RWPE1 (cell line): Measurements from ENCODE around the gene TOX2.

Source experiments
- CTCF ChIA-PET: fragments of 350-600 bp; sonication (Branson Sonifier 250); formaldehyde crosslinking; extraction: SDS; loops from one replicate; lab custom pipeline; 2021; lab: Yijun Ruan, JAX
- POLR2A ChIA-PET: fragments of 400-600 bp; formaldehyde crosslinking; extraction: SDS; loops from one replicate; lab custom pipeline; 2020; ENCODE audit warnings: antibody characterized with exemption; ENCODE audit not compliant: low non-redundant PET; lab: Yijun Ruan, JAX
- DNase-seq: peaks from one replicate; pipeline ENCODE4 v3.0.0; 2012; ENCODE audit warnings: low spot score
- H3K27ac ChIP-seq: fragments of 450-650 bp; 2 replicates; pipeline ENCODE4 v1.5.1; 2017
- TF ChIP-seq, protein P1 (sequence below): fragments of 450-650 bp; conservative IDR thresholded peaks from 2 replicates; pipeline ENCODE4 v1.5.1; 2017; ENCODE audit warnings: low read depth, mild to moderate bottlenecking

Gene TOX2

DNA sequence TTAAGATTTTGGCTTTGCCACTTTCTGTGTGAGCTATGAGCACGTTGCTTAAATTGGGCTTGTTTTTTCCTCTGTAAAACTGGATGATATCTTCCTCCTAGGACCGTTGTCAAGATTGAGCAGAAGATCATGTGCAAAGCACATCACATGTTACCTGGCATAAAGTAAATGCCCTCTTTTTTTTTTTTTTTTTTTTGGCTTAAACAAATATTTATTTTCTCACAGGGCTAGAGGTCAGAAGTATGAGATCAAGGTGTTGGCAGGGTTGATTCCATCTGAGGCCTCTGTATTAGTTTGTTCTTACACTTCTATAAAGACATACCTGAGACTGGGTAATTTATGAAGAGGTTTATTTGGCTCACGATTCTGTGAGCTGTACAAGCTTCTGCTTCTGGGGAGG is 42.7 kb downstream of the TOX2 start:
- no peak for DNase-seq
- TF ChIP-seq, protein P1, sequence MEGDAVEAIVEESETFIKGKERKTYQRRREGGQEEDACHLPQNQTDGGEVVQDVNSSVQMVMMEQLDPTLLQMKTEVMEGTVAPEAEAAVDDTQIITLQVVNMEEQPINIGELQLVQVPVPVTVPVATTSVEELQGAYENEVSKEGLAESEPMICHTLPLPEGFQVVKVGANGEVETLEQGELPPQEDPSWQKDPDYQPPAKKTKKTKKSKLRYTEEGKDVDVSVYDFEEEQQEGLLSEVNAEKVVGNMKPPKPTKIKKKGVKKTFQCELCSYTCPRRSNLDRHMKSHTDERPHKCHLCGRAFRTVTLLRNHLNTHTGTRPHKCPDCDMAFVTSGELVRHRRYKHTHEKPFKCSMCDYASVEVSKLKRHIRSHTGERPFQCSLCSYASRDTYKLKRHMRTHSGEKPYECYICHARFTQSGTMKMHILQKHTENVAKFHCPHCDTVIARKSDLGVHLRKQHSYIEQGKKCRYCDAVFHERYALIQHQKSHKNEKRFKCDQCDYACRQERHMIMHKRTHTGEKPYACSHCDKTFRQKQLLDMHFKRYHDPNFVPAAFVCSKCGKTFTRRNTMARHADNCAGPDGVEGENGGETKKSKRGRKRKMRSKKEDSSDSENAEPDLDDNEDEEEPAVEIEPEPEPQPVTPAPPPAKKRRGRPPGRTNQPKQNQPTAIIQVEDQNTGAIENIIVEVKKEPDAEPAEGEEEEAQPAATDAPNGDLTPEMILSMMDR: no peak
- POLR2A ChIA-PET: no interaction called here
- CTCF ChIA-PET: interaction anchor here (0.7 kb wide), 1 partner anchor 116 kb away, joined by 3 read pairs; no protein-coding TSS in a partner anchor
- H3K27ac ChIP-seq: no peak overlapping the region

DNA sequence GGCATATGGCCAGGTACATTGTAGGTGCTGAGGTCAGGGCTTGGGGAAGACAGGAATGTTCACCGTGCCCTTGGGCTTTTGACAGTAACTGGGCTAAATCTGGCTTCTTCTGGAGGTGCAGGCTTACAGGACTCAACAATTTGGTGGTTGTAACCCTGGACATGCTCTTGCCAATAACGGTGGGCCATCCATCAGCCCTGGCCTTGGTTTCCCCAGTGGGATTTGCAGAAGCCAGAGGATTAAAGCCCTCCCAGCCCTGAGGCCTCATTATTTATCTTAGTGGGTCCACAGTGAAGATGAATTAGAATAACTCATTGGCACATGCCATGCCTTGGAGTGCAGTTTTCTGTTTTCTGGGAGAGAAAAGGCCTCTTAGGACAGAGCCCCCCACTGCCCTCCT is 44.0 kb downstream of the TOX2 start:
- DNase-seq: no peak
- TF ChIP-seq, protein P1: no peak
- ChIA-PET CTCF (no interaction called here), POLR2A (no interaction called here)
- H3K27ac ChIP-seq: no peak overlapping the region

DNA sequence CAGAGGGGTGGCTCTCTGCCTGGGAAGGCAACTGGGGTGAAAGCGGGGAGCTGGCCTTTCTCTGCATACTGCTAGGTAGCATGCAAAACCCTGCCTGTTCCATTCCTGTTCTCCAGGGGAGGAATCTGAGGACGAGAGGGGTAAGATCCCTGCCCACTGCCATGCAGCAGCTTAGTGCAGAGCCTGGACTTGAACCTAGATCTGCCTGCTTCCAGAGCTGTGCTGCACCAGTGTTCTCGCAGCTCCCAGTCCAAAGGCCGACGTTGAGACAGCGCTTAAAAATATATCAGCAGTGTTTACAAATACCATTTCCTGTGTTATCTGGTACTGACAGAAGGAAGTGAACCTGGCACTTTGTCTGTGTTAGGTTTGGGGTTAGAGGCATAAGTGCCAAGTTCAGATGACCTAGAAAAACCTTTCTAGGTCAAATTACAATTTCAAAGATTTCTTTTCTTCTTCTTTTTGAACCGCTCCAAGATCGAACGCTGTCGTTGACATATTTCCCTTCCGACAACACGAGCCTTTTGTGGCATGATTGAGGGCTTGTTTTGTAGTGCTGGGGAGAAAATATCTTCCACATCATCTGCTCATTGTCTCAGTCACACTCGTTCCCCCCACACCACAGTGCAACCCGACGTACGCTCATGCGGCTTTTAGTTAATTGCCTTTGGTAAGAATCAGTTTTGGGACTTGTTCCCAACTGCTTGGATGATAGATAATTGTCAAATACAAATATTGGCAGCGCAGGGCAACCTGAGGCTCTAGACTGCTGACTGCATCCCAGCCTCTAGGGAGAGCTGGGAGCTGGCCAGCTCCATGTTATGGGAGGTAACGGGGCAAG is 44.6 kb downstream of the TOX2 start:
- ChIA-PET POLR2A (no interaction called here), CTCF (interaction anchor here (0.7 to 0.9 kb wide), 2 partner anchors 11 to 74 kb away, joined by 3 read pairs; no protein-coding TSS in a partner anchor)
- TF ChIP-seq, protein P1: no peak
- DNase-seq: no peak
- H3K27ac ChIP-seq: no peak overlapping the region

DNA sequence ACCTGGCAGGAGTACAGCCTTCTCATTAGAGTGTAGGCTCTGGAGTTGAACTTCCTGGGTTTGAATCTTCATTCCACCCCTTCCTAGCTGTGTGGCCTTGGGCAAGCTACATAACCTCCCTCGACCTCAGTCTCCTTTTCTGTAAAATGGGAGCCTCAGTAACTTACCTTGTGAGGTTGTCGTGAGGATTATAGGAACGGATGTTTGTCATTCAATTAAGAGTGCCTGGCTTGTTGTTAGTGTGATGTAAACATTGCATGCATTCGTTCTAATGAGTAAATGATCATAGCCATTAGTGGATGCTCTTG is 45.2 kb downstream of the TOX2 start:
- ChIA-PET POLR2A (interaction anchor here (0.5 kb wide), 1 partner anchor 407 kb away, joined by 3 read pairs; no protein-coding TSS in a partner anchor), CTCF (interaction anchor here (0.7 to 0.9 kb wide), 2 partner anchors 11 to 73 kb away, joined by 3 read pairs; no protein-coding TSS in a partner anchor)
- TF ChIP-seq, protein P1: no peak
- no peak overlapping the region for H3K27ac ChIP-seq
- DNase-seq: no peak

DNA sequence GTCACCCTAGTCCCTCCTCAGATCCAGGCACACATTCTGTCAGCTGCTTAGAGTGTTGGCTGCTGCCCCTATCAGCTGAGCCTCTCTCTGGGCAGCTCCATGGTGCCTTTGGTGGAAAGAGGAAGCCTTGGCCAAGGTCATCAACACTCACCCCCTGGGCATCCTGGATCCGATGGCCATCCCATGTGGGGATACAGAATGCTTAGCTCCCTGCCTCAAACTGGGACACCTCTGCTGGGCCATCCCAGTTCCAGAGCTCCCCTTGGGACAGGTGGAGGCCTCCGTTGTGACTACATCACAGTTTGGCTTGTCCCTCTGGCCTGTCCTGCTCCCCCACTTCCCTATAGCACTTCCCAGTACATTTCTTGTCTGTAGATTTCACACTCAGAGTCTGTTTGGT is 45.6 kb downstream of the TOX2 start:
- ChIA-PET CTCF (interaction anchor here (0.6 to 0.9 kb wide), 3 partner anchors 12 to 73 kb away, joined by 3 to 5 read pairs (median 3); no protein-coding TSS in a partner anchor), POLR2A (interaction anchor here (0.5 kb wide), 1 partner anchor 408 kb away, joined by 3 read pairs; no protein-coding TSS in a partner anchor)
- TF ChIP-seq, protein P1: no peak
- no peak for DNase-seq
- no peak overlapping the region for H3K27ac ChIP-seq

DNA sequence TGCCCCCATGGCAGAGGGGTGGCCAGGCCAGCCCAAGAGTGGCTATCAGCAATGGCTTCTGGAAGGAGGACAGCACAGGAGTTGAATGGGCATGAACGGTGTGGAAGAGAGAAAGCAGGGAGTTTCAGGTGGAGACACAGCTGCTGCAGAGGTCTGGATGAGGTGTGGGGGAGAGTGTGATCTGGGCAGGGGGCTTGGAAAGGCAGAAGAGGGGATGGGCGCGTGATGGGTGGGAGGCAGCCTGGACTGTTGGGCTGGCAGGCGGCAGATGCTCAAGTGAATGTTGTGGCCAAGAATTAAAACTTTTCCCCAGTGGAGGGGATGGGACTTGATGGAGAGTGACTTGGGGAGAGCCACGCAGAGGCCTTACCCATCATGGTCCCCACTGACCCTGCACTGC is 46.5 kb downstream of the TOX2 start:
- ChIA-PET CTCF (interaction anchor here (0.6 kb wide), 1 partner anchor 21 kb away, joined by 5 read pairs; no protein-coding TSS in a partner anchor), POLR2A (no interaction called here)
- H3K27ac ChIP-seq: no peak overlapping the region
- DNase-seq: no peak
- TF ChIP-seq, protein P1: no peak
